Measurements from ENCODE around the gene RASA3.

- TF ChIP-seq ZNF384 (IDR thresholded peaks at IDR 0.05; ENCODE audit: borderline replicate concordance, low read depth, low read length) = no peak
- no peak for TF ChIP-seq NFYB (IDR thresholded peaks at IDR 0.05; ENCODE audit: insufficient read depth, low read depth, low read length)
- no peak for TF ChIP-seq NRF1 (conservative IDR thresholded peaks at IDR 0.05; ENCODE audit: low read depth, low read length)
- no peak for TF ChIP-seq YY1 (IDR thresholded peaks at IDR 0.05; ENCODE audit: low read depth, low read length)
- TF ChIP-seq CHD1 (IDR thresholded peaks at IDR 0.05; ENCODE audit: low read depth, low read length) = no peak
- no peak for TF ChIP-seq EZH2 (IDR thresholded peaks at IDR 0.05; ENCODE audit: borderline replicate concordance, control insufficient read depth, low read depth, low read length)
- no peak for TF ChIP-seq REST (IDR thresholded peaks at IDR 0.05; ENCODE audit: low read depth, low read length)
- no peak for TF ChIP-seq E4F1 (IDR thresholded peaks at IDR 0.05; ENCODE audit: borderline replicate concordance, partially characterized antibody)
- TF ChIP-seq MTA3 (IDR thresholded peaks at IDR 0.05; ENCODE audit: borderline replicate concordance, low read length) = no peak
- no peak for TF ChIP-seq TAF1 (IDR thresholded peaks at IDR 0.05; ENCODE audit: borderline replicate concordance, low read depth, low read length)
Observed at GRCh38 chr13:114056205-114057013, 76.0 kb downstream of the RASA3 start.

Data from GM12878 (cell line).